ENCODE results near the gene NDUFA12. TPM values are rescaled to one million over a fixed set of nuclear protein-coding genes. Genes with fewer than 3 reads are reported as not detected.

NDUFA12 gene
- total and polyA plus RNA-seq, 10 donors: 65.1 to 150 (median 93.6) TPM

DNA sequence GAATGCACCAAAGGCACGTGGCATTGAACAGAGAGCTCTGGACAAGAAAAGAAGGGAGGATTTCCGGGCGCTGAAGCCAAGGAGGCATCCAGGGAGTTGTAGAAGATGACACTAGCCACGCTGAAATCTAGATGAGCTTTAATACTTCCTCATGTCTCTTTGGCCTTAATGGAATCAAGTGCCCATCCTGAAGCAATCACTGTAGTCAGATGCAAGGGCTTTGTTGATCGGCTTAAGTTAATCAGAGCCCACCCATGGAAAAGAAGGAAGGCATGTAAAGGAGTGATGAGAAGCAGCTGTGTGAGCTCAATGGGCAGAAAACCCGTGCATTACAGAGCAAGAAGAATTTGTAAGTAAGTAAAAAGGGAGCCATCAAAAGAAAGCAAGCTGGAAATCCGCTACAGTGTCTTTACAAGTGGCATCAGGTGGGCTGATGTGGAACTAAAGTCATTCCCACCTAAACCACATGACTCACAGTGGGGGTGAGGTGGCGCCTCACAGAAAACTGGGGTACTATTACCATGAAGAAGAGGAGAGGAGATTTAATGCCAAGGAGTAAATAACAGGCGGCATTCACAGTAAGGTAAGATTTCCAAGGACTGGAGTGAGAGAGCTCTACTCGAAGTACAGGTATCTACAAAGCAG lies 48.4 kb downstream of the NDUFA12 start:
- intact Hi-C loops (cut with DNase I; ENCODE audit: low total_unique reads): no loop called here
- no peak overlapping the region for H3K27ac ChIP-seq
- no peaks in the 10 kb centered on the region for H3K9me3 ChIP-seq
- 84 to 91% (median 85%) methylated on average over 10 of the region's 10 CpGs for WGBS, 5 donors
- no peak overlapping the region for H3K4me3 ChIP-seq
- no peaks in the 10 kb centered on the region for H3K36me3 ChIP-seq
- no peak for DNase-seq
- H3K27me3 ChIP-seq (replicated peaks in 1 of 7): no peaks in the 10 kb centered on the region
- no peak for TF ChIP-seq CTCF (IDR thresholded peaks at IDR 0.05 in 8 of 11, conservative IDR thresholded peaks at IDR 0.05 in 3 of 11)
- no peak for TF ChIP-seq POLR2AphosphoS5 (IDR thresholded peaks at IDR 0.05)
- TF ChIP-seq POLR2A (IDR thresholded peaks at IDR 0.05): no peak
- no peaks in the 10 kb centered on the region for H3K4me1 ChIP-seq

DNA sequence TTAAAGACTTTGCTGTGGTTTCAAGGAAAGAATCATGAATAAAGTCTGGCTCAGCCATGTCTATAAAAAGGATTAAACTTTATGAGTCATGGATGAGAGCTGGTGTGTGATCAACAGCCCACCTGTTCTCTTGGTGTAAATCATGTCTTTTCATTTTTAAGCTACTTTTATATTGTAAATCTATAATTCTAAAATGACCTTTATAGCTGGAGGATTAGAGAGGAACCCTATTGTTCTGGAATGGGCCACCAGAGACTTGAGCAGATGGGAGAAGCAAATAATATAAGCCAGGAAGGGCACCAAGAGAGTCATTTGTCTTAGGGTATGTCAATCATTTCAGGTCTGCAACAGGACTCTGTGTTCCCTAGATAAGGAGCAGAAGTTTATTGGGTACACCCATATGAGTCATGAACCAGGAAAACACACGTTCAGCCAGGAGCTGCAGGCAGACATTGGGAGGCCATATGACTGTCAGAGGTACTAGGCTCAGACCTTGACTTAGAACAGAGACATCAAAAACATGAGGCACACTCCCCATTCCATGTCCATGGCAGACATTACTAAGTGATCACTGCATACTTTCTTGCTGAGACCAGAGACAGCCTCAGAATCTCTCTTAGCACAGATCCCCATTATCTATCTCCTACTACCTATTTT lies 49.3 kb downstream of the NDUFA12 start:
- Histone ChIP-seq H3K27ac (no peak overlapping the region), H3K4me1 (no peaks in the 10 kb centered on the region), H3K36me3 (no peaks in the 10 kb centered on the region), H3K4me3 (no peak overlapping the region), H3K27me3 (replicated peaks in 1 of 7) (no peaks in the 10 kb centered on the region), H3K9me3 (no peaks in the 10 kb centered on the region)
- WGBS, 5 donors: 0 to 61% (median 0%) methylated on average over 1 of the region's 1 CpG
- DNase-seq: no peak
- intact Hi-C loops (cut with DNase I; ENCODE audit: low total_unique reads): no loop called here
- TF ChIP-seq POLR2AphosphoS5 (IDR thresholded peaks at IDR 0.05): no peak
- no peak for TF ChIP-seq CTCF (IDR thresholded peaks at IDR 0.05 in 8 of 11, conservative IDR thresholded peaks at IDR 0.05 in 3 of 11)
- TF ChIP-seq POLR2A (IDR thresholded peaks at IDR 0.05): no peak

DNA sequence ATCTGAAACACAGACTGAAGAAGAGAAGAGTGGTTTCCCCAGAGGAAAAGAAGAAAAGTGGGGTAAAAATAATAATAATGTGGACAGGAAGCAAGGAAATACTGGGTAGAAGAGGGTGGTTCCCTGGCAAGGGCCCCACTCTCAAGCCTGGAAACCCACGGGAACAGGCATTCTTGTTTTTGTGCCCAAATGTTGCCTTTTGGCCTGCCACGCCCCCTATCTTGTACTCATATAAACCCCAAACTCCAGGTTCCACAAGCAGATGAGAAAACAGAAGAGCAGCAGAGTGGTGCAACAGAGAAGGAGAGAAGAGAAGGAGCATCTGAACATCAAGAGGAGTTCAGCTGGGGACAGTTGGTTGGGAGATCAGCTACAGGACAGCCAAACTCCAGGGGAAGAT lies 51.2 kb downstream of the NDUFA12 start:
- no peaks in the 10 kb centered on the region for H3K36me3 ChIP-seq
- intact Hi-C loops (cut with DNase I; ENCODE audit: low total_unique reads): no loop called here
- no peaks in the 10 kb centered on the region for H3K9me3 ChIP-seq
- WGBS, 5 donors: 66 to 81% (median 75%) methylated on average over 2 of the region's 2 CpGs
- H3K27me3 ChIP-seq (replicated peaks in 1 of 7): no peaks in the 10 kb centered on the region
- no peak overlapping the region for H3K4me3 ChIP-seq
- no peak overlapping the region for H3K27ac ChIP-seq
- no peak for DNase-seq
- H3K4me1 ChIP-seq: no peaks in the 10 kb centered on the region
- TF ChIP-seq CTCF (IDR thresholded peaks at IDR 0.05 in 8 of 11, conservative IDR thresholded peaks at IDR 0.05 in 3 of 11) (no peak), POLR2A (IDR thresholded peaks at IDR 0.05) (no peak), POLR2AphosphoS5 (IDR thresholded peaks at IDR 0.05) (no peak)

GRCh38 chr12:94951071-94951934 lies 52.2 kb downstream of the NDUFA12 start:
- no peak for TF ChIP-seq POLR2A (IDR thresholded peaks at IDR 0.05)
- no peak for TF ChIP-seq POLR2AphosphoS5 (IDR thresholded peaks at IDR 0.05)
- TF ChIP-seq CTCF (IDR thresholded peaks at IDR 0.05 in 8 of 11, conservative IDR thresholded peaks at IDR 0.05 in 3 of 11): no peak
- Histone ChIP-seq H3K36me3 (no peaks in the 10 kb centered on the region), H3K4me3 (no peak overlapping the region), H3K27ac (no peak overlapping the region), H3K9me3 (no peaks in the 10 kb centered on the region), H3K4me1 (no peaks in the 10 kb centered on the region), H3K27me3 (replicated peaks in 1 of 7) (no peaks in the 10 kb centered on the region)
- 81 to 89% (median 87%) methylated on average over 7 of the region's 7 CpGs for WGBS, 5 donors
- intact Hi-C loops (cut with DNase I; ENCODE audit: low total_unique reads): no loop called here
- no peak for DNase-seq

Measured in spleen (tissue), 11 donors.